Measurements from ENCODE around the gene AMBRA1.

The AMBRA1 gene

GRCh38 chr11:46513934-46514342 lies 79.9 kb downstream of the AMBRA1 start (continued):
- TF ChIP-seq PATZ1 (CRISPR knock-in tag; IDR thresholded peaks at IDR 0.05; ENCODE audit: borderline replicate concordance) = no peak
- TF ChIP-seq GLIS3 (CRISPR knock-in tag; IDR thresholded peaks at IDR 0.05) = no peak
- no peak for TF ChIP-seq RARB (CRISPR knock-in tag; IDR thresholded peaks at IDR 0.05)
- no peak for TF ChIP-seq POU6F1 (CRISPR knock-in tag; IDR thresholded peaks at IDR 0.05; ENCODE audit: borderline replicate concordance, low read depth)
- TF ChIP-seq ZFP30 (CRISPR knock-in tag; IDR thresholded peaks at IDR 0.05) = peak; percentile 22; the same call in 1 of the 2 replicates
- TF ChIP-seq ZFP3 (CRISPR knock-in tag; IDR thresholded peaks at IDR 0.05) = no peak
- no peak for TF ChIP-seq ZNF70 (CRISPR knock-in tag; IDR thresholded peaks at IDR 0.05)
- TF ChIP-seq ARNTL (CRISPR knock-in tag; IDR thresholded peaks at IDR 0.05; ENCODE audit: borderline replicate concordance, low read depth) = no peak
- TF ChIP-seq BACH2 (CRISPR knock-in tag; IDR thresholded peaks at IDR 0.05; ENCODE audit: borderline replicate concordance) = no peak
- TF ChIP-seq CREB5 (CRISPR knock-in tag; IDR thresholded peaks at IDR 0.05; ENCODE audit: low read depth) = no peak
- TF ChIP-seq ISL1 (CRISPR knock-in tag; IDR thresholded peaks at IDR 0.05) = peak; percentile 51; the same call in 1 of the 2 replicates
- no peak for TF ChIP-seq ESRRG (CRISPR knock-in tag; IDR thresholded peaks at IDR 0.05)
- peak; percentile 95 for TF ChIP-seq TCF4 (CRISPR knock-in tag; IDR thresholded peaks at IDR 0.05; ENCODE audit: borderline replicate concordance)

GRCh38 chr11:46512261-46512881 lies 81.5 kb downstream of the AMBRA1 start:
- ATAC-seq = no peak
- no peak for TF ChIP-seq ESRRG (CRISPR knock-in tag; IDR thresholded peaks at IDR 0.05)
- no peak for TF ChIP-seq CSRNP3 (CRISPR knock-in tag; IDR thresholded peaks at IDR 0.05)
- no peak for TF ChIP-seq PPARA (CRISPR knock-in tag; IDR thresholded peaks at IDR 0.05; ENCODE audit: borderline replicate concordance)

- no peak for ATAC-seq
- TF ChIP-seq ZNF70 (CRISPR knock-in tag; IDR thresholded peaks at IDR 0.05) (no peak), ESRRG (CRISPR knock-in tag; IDR thresholded peaks at IDR 0.05) (no peak), BACH2 (CRISPR knock-in tag; IDR thresholded peaks at IDR 0.05; ENCODE audit: borderline replicate concordance) (no peak), SNAI2 (CRISPR knock-in tag; IDR thresholded peaks at IDR 0.05) (no peak), ZC3H10 (CRISPR knock-in tag; IDR thresholded peaks at IDR 0.05) (no peak), ZFP30 (CRISPR knock-in tag; IDR thresholded peaks at IDR 0.05) (no peak)
These were observed 82.5 kb downstream of the AMBRA1 start for GRCh38 chr11:46511342-46511741.

GRCh38 chr11:46508360-46508759 lies 85.5 kb downstream of the AMBRA1 start:
- ATAC-seq = no peak

More at GRCh38 chr11:46508360-46508759, 85.5 kb downstream of the AMBRA1 start:
- TF ChIP-seq CREB5 (CRISPR knock-in tag; IDR thresholded peaks at IDR 0.05; ENCODE audit: low read depth) = no peak
- TF ChIP-seq PATZ1 (CRISPR knock-in tag; IDR thresholded peaks at IDR 0.05; ENCODE audit: borderline replicate concordance) = no peak
- no peak for TF ChIP-seq ZC3H10 (CRISPR knock-in tag; IDR thresholded peaks at IDR 0.05)
- no peak for TF ChIP-seq TCF4 (CRISPR knock-in tag; IDR thresholded peaks at IDR 0.05; ENCODE audit: borderline replicate concordance)
- TF ChIP-seq ISL1 (CRISPR knock-in tag; IDR thresholded peaks at IDR 0.05) = no peak
- TF ChIP-seq ZNF70 (CRISPR knock-in tag; IDR thresholded peaks at IDR 0.05) = no peak
- TF ChIP-seq PPARA (CRISPR knock-in tag; IDR thresholded peaks at IDR 0.05; ENCODE audit: borderline replicate concordance) = no peak
- no peak for TF ChIP-seq CSRNP3 (CRISPR knock-in tag; IDR thresholded peaks at IDR 0.05)
- TF ChIP-seq ARNTL (CRISPR knock-in tag; IDR thresholded peaks at IDR 0.05; ENCODE audit: borderline replicate concordance, low read depth) = no peak
- no peak for TF ChIP-seq ESRRG (CRISPR knock-in tag; IDR thresholded peaks at IDR 0.05)
- no peak for TF ChIP-seq TSHZ2 (CRISPR knock-in tag; IDR thresholded peaks at IDR 0.05)

Measured in SK-N-SH treated with all-trans-retinoic acid at 6 μM for 48 hours (cell line).